ENCODE data around the gene PHACTR3. TPM values are rescaled to one million over a fixed set of nuclear protein-coding genes. Genes with fewer than 3 reads are reported as not detected.

The PHACTR3 gene
- total RNA-seq, 1 experiment from 2014 or later, result not detected

DNA sequence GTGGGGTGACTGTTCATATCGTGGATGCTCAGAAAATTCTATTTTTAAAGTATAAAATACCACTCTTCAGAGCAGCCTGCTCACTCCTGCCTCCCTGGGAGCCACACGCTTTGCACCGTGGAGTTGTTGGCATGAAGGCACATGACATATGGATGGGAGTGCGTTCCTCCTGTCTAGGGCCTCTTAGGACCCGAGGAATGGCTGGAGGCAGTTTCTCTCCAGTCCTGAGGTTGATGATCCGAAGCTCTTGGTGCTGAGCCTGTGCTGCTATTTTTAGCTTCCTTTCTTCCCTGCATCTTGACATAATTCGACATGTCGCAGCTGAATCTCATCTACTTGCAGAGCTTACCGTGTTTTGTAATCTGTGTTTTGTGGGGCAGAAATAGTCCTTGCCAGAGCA lies 73.9 kb downstream of the PHACTR3 start:
- Histone ChIP-seq H3K27ac (ENCODE audit: low read depth, low read length) (no peak overlapping the region), H3K9ac (ENCODE audit: low read length) (no peak overlapping the region), H4K20me1 (ENCODE audit: insufficient read depth) (no peaks in the 10 kb centered on the region), H3K36me3 (ENCODE audit: control insufficient read depth in 1 of 2, insufficient read depth in 2 of 2, low read length in 2 of 2) (no peaks in the 10 kb centered on the region), H3K9me3 (ENCODE audit: control insufficient read depth in 1 of 2, insufficient read depth in 1 of 2, low read depth in 1 of 2, low read length in 2 of 2) (no peaks in the 10 kb centered on the region), H3K9me2 (ENCODE audit: insufficient read depth) (no peaks in the 10 kb centered on the region), H2AFZ (ENCODE audit: low read depth, low read length, poor library complexity, severe bottlenecking) (no peak overlapping the region), H3K27me3 (ENCODE audit: insufficient read depth, low read length) (peaks cover 54% of the 10 kb centered on the region), H3K4me1 (ENCODE audit: control insufficient read depth in 1 of 2, insufficient read depth in 2 of 2, low read length in 2 of 2) (no peaks in the 10 kb centered on the region), H3K4me2 (ENCODE audit: low read length) (no peak overlapping the region), H3K4me3 (replicated peaks in 1 of 2; ENCODE audit: low read depth in 1 of 2, low read length in 2 of 2) (no peak overlapping the region), H3K79me2 (ENCODE audit: insufficient read depth, low read length) (no peaks in the 10 kb centered on the region)
- TF ChIP-seq RAD21 (IDR thresholded peaks at IDR 0.05; ENCODE audit: low read depth) (no peak), TCF7L2 (IDR thresholded peaks at IDR 0.05; ENCODE audit: borderline replicate concordance, extremely low read depth, insufficient read depth, insufficient read length) (no peak), FOSL1 (IDR thresholded peaks at IDR 0.05; ENCODE audit: low read depth) (no peak), JUND (IDR thresholded peaks at IDR 0.05) (no peak), SP1 (IDR thresholded peaks at IDR 0.05; ENCODE audit: low read depth) (no peak), EZH2phosphoT487 (IDR thresholded peaks at IDR 0.05; ENCODE audit: borderline replicate concordance) (no peak), ZFX (IDR thresholded peaks at IDR 0.05) (no peak), ZNF274 (IDR thresholded peaks at IDR 0.05; ENCODE audit: low read depth, low read length) (no peak), POLR2A (IDR thresholded peaks at IDR 0.05; ENCODE audit: borderline replicate concordance, extremely low read depth, insufficient read depth, insufficient read length) (no peak), SIN3A (IDR thresholded peaks at IDR 0.05; ENCODE audit: low read depth) (no peak), CBX3 (IDR thresholded peaks at IDR 0.05; ENCODE audit: low read depth) (no peak)
- TF ChIP-seq, protein P1, sequence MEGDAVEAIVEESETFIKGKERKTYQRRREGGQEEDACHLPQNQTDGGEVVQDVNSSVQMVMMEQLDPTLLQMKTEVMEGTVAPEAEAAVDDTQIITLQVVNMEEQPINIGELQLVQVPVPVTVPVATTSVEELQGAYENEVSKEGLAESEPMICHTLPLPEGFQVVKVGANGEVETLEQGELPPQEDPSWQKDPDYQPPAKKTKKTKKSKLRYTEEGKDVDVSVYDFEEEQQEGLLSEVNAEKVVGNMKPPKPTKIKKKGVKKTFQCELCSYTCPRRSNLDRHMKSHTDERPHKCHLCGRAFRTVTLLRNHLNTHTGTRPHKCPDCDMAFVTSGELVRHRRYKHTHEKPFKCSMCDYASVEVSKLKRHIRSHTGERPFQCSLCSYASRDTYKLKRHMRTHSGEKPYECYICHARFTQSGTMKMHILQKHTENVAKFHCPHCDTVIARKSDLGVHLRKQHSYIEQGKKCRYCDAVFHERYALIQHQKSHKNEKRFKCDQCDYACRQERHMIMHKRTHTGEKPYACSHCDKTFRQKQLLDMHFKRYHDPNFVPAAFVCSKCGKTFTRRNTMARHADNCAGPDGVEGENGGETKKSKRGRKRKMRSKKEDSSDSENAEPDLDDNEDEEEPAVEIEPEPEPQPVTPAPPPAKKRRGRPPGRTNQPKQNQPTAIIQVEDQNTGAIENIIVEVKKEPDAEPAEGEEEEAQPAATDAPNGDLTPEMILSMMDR (IDR thresholded peaks at IDR 0.05 in 2 of 3, conservative IDR thresholded peaks at IDR 0.05 in 1 of 3; ENCODE audit: borderline replicate concordance in 1 of 3, insufficient read depth in 1 of 3, low read depth in 2 of 3, low read length in 2 of 3), result no peak
- TF ChIP-seq, protein P2, sequence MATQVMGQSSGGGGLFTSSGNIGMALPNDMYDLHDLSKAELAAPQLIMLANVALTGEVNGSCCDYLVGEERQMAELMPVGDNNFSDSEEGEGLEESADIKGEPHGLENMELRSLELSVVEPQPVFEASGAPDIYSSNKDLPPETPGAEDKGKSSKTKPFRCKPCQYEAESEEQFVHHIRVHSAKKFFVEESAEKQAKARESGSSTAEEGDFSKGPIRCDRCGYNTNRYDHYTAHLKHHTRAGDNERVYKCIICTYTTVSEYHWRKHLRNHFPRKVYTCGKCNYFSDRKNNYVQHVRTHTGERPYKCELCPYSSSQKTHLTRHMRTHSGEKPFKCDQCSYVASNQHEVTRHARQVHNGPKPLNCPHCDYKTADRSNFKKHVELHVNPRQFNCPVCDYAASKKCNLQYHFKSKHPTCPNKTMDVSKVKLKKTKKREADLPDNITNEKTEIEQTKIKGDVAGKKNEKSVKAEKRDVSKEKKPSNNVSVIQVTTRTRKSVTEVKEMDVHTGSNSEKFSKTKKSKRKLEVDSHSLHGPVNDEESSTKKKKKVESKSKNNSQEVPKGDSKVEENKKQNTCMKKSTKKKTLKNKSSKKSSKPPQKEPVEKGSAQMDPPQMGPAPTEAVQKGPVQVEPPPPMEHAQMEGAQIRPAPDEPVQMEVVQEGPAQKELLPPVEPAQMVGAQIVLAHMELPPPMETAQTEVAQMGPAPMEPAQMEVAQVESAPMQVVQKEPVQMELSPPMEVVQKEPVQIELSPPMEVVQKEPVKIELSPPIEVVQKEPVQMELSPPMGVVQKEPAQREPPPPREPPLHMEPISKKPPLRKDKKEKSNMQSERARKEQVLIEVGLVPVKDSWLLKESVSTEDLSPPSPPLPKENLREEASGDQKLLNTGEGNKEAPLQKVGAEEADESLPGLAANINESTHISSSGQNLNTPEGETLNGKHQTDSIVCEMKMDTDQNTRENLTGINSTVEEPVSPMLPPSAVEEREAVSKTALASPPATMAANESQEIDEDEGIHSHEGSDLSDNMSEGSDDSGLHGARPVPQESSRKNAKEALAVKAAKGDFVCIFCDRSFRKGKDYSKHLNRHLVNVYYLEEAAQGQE (IDR thresholded peaks at IDR 0.05; ENCODE audit: low read depth), result no peak
- TF ChIP-seq, protein P3, sequence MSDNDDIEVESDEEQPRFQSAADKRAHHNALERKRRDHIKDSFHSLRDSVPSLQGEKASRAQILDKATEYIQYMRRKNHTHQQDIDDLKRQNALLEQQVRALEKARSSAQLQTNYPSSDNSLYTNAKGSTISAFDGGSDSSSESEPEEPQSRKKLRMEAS (IDR thresholded peaks at IDR 0.05), result no peak
- CTCF ChIA-PET, result no interaction called here
- ATAC-seq (no peak), DNase-seq (ENCODE audit: low read depth, low spot score) (no peak)
- POLR2A ChIA-PET, result no interaction called here
- RAD21 ChIA-PET (ENCODE audit: low non-redundant PET in 1 of 2, low total read pairs in 2 of 2, uncharacterized antibody in 2 of 2, unreplicated experiment in 2 of 2), result no interaction called here
- no TSS peak for BruUV-seq (replicated peaks)
- intact Hi-C loops (cut with micrococcal nuclease), result no loop called here

Data from HCT116 (cell line).